ENCODE measurements around the gene VPS33A.

Gene VPS33A

DNA sequence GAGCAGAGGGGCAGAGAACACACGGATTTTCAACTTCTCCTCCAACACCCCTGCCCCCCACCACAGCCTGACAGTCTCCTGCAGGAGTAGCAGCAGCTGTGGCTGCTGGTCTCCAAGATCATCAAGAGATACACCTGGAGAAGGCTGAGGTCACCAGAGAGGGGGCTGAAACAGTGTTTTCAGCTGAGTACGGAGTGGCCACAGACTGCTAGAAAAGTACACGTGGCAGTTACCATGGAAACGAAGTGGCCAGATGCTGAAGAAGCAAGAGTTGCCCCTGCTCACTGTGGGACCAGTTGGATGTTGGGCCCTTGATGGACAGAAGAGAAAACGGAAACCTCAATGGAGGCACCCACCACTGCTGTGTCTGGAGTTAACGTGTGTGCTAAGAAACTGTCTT is 35.5 kb downstream of the VPS33A start:
- no peak overlapping the region for H3K4me3 ChIP-seq (ENCODE audit: low read length)
- no peak for TF ChIP-seq ZNF274 (IDR thresholded peaks at IDR 0.05; ENCODE audit: low read depth, low read length)

DNA sequence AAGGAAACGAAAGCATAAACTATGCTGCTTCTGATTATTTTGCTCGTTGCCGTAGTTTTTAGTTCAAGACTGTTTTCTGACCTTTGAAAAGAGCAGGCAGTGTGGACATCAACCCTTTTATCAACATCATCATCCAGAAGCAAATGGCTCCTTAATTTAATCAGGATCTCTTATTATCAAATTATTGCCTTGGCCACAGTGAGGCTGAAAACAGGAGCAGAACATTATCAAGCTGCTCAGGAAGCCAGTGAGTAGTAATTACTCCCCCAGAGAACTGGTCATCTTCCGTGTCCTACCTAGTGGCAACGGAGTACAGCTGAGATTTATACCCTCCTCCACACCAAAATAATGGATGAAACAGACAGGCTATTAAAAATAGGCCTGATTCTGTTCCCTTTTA is 38.2 kb downstream of the VPS33A start:
- H3K4me3 ChIP-seq (ENCODE audit: low read length) = no peak overlapping the region
- TF ChIP-seq ZNF274 (IDR thresholded peaks at IDR 0.05; ENCODE audit: low read depth, low read length) = no peak

DNA sequence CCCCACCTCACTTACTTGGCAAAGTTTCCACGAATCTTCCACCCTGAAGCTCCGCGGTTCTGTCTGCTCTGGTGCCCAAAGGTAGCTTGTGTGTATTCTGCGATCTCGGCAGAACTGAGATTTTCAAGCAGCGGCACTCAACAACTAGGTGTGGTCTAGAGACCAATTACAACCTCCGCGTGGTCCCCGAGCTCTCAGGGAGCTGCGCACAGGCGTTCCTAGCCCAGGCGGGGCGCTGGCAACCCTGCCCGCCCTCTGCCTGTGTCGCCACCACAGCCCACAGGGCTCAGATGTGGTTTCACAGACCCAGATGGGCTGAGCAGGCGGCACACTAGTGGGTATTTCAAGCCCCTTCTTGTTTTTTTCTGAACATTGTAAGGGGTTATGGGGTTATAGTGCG is 39.0 kb downstream of the VPS33A start:
- H3K4me3 ChIP-seq (ENCODE audit: low read length) = no peak overlapping the region
- TF ChIP-seq ZNF274 (IDR thresholded peaks at IDR 0.05; ENCODE audit: low read depth, low read length) = no peak

DNA sequence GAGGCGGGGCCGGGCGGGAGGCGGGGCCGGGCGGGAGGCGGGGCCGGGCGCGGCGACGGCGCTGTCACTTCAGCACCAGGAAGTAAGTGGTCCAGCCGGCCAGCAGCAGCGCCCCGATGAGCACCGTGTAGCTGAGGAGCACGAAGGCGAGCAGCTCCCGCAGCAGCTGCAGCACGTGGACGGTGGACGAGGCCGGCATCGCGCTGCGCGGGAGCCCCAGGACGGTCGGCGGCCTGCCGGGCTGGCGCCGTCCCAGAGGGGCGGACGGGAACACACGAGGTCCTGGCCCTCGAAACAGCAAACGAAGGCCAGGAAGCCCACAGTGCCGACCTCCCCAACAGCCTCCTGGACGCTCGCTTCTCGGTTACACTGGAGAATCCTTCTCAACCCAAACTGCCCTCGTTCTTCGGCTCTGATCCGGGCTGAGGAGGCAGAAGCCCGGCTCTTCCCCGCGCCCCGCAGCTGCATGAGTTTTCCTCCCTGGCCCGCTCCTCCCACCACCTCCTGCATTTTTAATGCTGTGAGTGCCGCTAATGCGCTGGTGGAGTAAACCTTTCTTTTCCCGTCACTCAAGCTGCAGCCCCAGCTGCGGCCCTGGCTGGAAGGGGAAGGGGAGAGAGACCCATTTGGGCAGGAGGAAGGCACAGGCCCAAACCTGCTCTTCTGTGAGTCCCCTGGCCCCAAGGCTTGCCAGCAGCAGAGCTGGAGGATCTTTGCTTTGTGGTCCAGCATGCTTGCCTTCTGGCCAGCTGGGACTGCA is 39.7 kb downstream of the VPS33A start:
- H3K4me3 ChIP-seq (ENCODE audit: low read length) = peak overlapping the region; percentile 57; the same call in 1 of the 2 replicates
- TF ChIP-seq ZNF274 (IDR thresholded peaks at IDR 0.05; ENCODE audit: low read depth, low read length) = no peak

DNA sequence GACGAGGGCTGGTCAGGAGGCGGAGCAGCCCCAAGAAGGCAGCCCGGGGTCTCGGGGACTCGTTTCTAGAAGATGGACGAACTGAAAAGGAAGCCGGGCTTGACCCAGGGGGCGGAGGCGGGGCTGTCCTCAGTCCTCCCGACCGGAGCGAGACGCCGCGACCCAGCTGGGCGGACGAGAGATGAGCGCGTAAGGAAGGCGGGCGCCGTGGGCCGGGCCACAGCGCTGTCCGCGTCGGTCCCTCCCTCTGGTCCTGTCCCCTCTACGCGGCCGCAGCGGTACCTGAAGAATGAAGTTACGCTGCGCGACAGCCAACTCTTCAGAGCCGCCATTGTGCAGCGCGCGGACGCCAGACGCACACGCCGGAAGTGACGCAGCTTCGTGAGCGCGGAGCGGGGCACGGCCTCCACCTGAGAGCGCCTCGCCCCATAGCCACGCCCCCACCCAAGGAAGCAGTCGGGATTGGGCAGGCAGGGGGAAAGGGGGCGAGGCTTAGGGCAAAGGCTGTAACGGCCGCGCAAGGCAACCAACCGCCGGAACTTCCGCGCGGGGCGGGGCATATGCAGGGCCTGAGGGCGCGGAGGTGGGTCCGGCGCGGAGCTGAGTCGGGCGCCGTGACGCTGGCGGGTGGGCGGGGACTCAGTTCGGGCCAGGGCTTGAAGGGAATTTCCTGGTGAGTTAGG is 40.5 kb downstream of the VPS33A start, which contains the start of gene DIABLO:
Gene DIABLO, minus strand, starts transcription at position 370 of the 683 bp plus-strand sequence. Its CDS starts 38 bp downstream, at position 332.
- TF ChIP-seq ZNF274 (IDR thresholded peaks at IDR 0.05; ENCODE audit: low read depth, low read length) = no peak
- peak within 1 kb of the TSS; percentile 94 for H3K4me3 ChIP-seq (ENCODE audit: low read length)

DNA sequence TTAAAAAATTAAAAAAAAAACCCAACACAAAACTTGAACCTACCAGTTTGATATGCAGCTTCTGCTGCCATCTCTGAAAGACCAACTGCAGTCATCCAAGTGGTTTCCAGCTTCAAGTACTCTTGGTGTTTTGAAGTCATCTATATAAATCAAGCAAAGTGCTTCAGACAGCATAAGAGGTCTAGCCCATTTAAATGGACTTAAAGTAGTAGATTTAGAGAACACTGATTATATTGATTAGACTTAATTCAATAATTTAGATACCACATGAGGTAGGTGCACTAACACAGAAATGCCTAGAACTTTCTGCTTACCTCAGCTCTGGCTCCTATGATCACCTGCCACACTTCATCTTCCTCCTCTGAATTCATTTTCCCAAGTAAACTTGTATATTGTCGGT is 49.8 kb downstream of the VPS33A start:
- no peak overlapping the region for H3K4me3 ChIP-seq (ENCODE audit: low read length)

DNA sequence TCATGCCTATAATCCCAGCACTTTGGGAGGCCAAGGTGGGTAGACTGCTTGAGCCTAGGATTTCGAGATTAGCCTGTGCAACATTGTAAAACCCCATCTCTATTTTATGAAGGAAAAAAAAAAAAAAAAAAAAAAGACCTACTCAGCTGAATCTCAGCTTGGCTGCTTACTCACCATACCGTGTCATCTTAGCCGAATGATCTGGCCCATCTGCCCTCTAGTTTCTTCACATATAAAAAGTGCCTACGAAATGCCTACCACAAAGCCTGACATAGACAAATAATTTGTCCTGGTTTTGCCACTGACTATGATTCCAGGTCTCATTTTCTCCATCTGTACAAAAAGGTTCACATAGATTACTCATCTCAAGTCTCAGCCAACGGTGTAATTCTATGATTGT is 50.5 kb downstream of the VPS33A start:
- no peak overlapping the region for H3K4me3 ChIP-seq (ENCODE audit: low read length)
- TF ChIP-seq ZNF274 (IDR thresholded peaks at IDR 0.05; ENCODE audit: low read depth, low read length) = no peak

More for the DNA sequence above, 49.8 kb downstream of the VPS33A start:
- no peak for TF ChIP-seq ZNF274 (IDR thresholded peaks at IDR 0.05; ENCODE audit: low read depth, low read length)

DNA sequence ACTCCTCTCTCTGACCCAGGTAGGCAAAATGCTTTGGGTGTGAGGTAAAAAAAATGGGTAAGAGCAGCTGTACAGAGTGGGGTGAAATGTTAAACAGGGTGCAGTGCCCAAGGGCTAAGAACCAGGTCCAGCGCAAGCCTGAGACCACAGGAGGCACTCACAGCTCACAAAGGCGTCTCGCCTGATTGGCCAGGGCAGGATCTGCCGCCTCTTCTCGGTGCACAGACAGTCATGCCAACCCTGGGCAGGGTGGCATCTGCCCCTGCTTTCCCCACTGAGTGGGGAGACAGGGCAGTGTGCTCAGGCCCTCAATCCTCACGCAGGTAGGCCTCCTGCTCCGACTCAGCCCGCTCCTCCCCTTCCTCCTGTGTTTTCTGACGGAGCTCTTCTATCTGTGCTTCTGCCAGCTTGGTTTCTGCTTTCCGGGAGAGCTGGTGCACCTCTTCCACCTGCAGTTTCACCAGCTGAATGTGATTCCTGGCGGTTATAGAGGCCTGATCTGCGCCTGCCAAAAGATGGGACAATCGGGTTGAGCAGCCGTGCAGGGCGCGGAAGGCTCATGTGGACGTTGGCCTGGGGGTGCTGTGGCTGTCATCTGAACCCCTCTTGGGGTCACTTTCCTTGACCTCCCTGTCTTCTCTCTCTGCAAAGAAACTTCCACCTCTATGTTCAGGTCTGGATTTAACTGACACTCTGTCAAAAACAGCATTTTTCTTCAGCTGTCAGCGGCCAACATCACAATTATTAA is 58.0 kb downstream of the VPS33A start:
- no peak overlapping the region for H3K4me3 ChIP-seq (ENCODE audit: low read length)
- TF ChIP-seq ZNF274 (IDR thresholded peaks at IDR 0.05; ENCODE audit: low read depth, low read length) = no peak

DNA sequence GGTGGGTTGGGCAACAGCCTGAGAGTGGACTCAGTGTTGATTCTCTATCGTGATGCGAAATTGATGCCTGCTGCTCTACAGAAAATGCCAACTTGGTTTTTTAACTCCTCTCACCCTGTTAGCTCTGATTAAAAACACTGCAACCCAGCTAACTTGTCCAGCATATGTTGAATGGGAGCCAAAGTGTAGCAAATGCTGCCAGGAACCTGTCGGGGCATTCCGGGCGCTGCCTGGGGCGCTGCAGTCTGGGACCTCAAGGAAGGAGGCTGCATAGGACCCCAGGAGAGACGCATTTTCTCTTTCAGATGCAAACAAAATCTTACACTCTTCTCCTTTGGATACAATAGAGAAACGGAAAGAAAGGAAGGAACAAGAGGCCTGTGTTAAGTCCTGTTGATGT is 58.9 kb downstream of the VPS33A start:
- no peak for TF ChIP-seq ZNF274 (IDR thresholded peaks at IDR 0.05; ENCODE audit: low read depth, low read length)
- H3K4me3 ChIP-seq (ENCODE audit: low read length) = no peak overlapping the region

DNA sequence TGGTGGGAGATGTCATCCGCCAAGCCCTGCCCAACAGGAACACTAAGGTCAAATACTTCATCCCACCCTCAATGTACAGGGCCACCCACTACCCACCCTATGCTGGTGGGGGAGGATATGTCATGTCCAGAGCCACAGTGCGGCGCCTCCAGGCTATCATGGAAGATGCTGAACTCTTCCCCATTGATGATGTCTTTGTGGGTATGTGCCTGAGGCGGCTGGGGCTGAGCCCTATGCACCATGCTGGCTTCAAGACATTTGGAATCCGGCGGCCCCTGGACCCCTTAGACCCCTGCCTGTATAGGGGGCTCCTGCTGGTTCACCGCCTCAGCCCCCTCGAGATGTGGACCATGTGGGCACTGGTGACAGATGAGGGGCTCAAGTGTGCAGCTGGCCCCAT is 59.3 kb downstream of the VPS33A start:
- TF ChIP-seq ZNF274 (IDR thresholded peaks at IDR 0.05; ENCODE audit: low read depth, low read length) = no peak
- H3K4me3 ChIP-seq (ENCODE audit: low read length) = no peak overlapping the region

DNA sequence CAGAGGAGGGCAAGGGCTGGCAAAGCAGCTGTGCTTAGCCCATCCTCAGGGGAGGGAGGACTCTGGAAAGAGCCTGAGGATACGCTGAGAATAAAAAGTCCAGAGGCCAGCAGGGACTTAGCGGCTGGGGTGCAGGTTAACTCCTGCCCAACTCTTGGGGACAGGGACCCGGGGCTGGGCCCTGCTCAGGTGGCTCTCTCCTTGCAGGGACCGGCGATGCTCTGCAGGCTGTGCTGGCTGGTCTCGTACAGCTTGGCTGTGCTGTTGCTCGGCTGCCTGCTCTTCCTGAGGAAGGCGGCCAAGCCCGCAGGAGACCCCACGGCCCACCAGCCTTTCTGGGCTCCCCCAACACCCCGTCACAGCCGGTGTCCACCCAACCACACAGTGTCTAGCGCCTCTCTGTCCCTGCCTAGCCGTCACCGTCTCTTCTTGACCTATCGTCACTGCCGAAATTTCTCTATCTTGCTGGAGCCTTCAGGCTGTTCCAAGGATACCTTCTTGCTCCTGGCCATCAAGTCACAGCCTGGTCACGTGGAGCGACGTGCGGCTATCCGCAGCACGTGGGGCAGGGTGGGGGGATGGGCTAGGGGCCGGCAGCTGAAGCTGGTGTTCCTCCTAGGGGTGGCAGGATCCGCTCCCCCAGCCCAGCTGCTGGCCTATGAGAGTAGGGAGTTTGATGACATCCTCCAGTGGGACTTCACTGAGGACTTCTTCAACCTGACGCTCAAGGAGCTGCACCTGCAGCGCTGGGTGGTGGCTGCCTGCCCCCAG is 60.0 kb downstream of the VPS33A start:
- no peak for TF ChIP-seq ZNF274 (IDR thresholded peaks at IDR 0.05; ENCODE audit: low read depth, low read length)
- H3K4me3 ChIP-seq (ENCODE audit: low read length) = no peak overlapping the region

DNA sequence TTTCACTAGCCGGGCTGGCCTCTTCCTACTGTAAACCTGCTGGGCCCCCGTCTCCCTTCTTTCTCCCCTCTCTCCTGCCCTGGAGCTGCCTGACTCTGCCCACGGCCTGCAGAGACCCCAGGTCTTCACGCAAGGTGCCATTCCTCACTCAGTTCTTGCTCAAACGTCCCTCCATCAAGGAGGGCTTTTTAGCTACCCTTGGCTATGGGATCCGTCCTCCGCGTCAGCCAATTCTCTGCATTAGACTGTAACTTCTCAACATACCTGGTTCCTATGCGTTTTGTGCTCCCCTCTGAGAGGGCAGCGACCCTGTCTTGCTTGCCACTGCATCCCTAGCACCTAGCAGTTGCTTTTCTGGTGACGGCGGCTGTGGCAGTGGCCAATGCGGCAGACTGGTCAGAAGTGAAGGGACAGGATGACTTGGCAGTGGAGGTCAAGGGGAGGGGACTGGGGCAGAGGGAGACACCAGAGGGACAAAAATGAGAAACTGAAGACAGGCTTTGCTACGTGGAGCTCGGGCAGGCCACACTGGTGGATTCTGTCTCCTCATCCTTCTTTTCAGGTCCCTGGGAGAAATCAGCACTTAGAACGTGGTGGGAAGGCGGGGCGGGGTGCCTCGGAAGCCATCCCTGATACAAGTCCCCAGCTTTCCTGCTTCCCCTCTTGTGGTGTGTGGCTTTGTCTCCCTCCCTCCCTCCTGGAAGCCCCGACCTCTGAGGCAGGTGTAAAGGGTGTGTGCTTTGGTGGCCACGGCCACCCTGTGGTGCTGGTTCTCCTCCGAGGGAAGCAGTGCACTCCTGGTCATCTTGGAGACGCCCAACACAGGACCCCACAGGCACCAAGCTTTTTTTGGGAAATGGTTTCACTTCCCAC is 61.0 kb downstream of the VPS33A start:
- TF ChIP-seq ZNF274 (IDR thresholded peaks at IDR 0.05; ENCODE audit: low read depth, low read length) = no peak
- no peak overlapping the region for H3K4me3 ChIP-seq (ENCODE audit: low read length)

All from GM08714 (cell line).